Effector CD8-positive, alpha-beta T cell (primary cell): ENCODE data around the gene B3GAT3.
A peak's percentile ranks its signal among the peaks of the same experiment; 100 is the strongest.
"Not testable (repeated sequence)": the region's sequence is repeated elsewhere in the genome, so short reads cannot be mapped to it uniquely, and the experiment has no call there.

Source experiments
- DNase-seq: peaks from one replicate; lab custom pipeline; 2025; lab: John Stamatoyannopoulos, UW

B3GAT3 gene

DNA sequence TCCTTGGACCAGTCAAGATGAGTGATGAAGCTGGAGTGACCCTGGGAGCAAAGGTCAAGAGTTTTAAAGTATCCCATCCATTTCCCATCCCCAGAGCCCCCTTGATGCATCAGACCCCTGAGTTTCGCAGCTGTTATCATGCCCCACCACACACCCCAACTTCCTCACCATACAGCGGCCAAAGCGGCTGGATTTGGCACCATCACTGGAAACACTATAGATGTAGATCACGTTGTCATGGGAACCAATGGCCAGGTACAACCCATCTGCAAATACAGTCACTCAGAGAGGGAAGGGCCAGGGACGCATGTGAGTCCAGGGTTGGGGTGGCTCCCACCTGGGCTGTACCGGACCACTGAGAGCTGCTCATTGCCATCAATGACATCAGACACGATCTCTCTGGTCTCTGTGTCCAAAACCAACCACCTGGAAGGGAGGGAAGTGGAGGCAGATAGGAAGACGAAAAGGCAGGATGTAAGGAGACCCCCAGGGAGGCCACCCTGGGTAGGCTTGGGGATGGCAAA is 17.9 kb downstream of the B3GAT3 start:
- no peak for DNase-seq

- no peak for DNase-seq
These were observed 18.7 kb downstream of the B3GAT3 start for GRCh38 chr11:62603072-62603408.

DNA sequence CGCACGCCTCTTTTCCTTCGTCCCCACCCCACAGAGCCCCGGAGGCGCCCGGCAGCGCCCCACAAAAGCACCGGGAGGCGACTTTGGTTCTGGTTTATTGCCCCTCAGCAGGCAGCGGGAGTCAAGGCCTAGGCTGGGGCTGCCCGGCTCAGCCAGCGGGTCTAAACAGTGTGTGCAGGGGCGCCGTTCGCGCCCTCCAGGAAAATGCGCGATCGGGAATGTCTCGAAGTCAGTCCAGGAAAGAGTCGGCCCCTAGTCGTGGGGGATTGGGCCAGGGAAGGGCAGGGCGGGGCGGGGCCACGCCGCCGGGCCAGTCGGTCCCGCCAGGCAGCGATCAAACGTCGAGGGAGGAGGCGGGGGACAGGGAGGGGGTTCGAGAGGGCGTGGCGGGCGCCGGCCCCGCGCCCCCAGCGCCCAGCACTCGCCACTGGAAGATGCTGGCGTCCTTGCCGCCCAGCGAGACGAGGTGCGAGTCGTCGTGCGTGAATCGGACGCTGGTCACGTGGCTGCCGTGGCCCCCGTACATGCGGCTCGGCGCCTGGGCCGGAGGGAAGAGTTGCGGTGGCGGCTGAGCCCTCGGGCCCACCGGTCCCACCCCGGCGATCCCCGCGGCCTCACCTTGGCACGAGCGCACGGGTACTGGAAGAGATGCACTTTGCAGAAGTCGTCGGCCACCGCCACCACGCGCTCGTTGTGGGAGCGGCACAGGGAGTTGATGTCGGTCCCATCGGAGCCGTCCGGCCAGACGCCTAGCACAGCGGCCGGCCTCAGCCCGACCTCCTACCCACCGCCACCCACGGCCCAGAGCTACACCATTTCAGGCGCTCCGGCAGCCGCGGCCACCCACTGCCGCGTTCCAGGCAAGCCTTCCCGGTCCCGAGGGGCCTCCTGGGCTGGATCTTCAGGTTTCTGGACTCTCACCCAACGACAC is 19.4 kb downstream of the B3GAT3 start:
- peak; percentile 51 for DNase-seq

- DNase-seq: peak; percentile 98
These were observed 20.2 kb downstream of the B3GAT3 start, which contains the start of gene MTA2 for GRCh38 chr11:62601372-62602140. Gene MTA2, minus strand, starts transcription at chr11:62601865. Its CDS starts 415 bp downstream, at chr11:62601450.

- DNase-seq: peak; percentile 38
These were observed 20.7 kb downstream of the B3GAT3 start for GRCh38 chr11:62601122-62601371.

GRCh38 chr11:62600367-62601121 is 21.2 kb downstream of the B3GAT3 start:
- DNase-seq: no peak

DNA sequence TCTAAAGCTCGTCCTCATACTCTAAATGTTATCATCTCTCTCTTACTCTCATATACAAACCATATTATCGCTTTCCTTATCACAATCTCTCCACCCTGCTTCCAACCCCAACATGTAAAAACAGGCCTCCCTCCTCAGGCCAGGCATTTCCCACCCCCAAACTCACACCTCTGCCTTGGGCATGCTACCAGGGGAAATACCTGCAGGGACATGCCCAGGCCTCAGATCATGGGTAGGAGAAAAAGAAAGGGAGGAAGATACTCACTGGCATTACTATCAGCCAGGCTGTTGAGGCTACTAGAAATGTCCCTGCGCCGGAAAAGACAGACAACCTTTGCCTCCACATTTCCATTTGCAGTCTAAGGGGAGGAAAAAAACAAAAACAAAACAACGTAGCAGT is 21.9 kb downstream of the B3GAT3 start:
- no peak for DNase-seq

DNA sequence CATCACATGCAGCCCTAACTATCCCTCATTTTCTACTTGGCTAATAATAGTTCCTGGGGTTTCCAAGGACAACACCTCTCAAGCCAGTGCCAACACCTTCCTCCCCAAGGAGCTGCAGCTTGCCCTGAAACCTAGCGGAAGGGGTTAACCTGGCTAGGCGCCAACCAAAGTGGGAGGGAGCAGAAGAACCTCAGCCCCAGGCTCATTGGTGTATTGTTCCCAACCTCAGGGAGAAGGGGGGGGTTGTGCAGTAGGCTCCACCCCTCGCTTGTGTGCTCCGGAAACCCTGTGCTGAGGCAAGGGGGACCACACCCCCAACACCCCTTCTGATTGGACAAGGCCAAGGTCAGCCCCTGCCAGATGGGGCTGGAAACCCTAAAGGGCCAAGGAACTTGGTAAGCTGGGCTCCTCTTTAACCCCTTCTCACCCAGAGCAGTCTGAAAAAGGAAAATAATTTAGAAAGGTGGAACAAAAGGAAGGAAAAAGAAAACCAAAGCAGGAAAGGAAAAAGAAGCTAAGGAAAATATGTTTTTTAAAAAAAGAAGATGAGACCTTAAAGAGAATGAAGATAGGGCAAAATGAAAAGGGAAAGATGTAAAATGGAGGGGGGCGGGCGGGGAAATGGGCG is 22.6 kb downstream of the B3GAT3 start:
- DNase-seq: peak; percentile 90

- DNase-seq: no peak
These were observed 26.7 kb downstream of the B3GAT3 start for GRCh38 chr11:62595124-62595523.

GRCh38 chr11:62593434-62594044 is 28.2 kb downstream of the B3GAT3 start:
- peak; percentile 57 for DNase-seq

DNA sequence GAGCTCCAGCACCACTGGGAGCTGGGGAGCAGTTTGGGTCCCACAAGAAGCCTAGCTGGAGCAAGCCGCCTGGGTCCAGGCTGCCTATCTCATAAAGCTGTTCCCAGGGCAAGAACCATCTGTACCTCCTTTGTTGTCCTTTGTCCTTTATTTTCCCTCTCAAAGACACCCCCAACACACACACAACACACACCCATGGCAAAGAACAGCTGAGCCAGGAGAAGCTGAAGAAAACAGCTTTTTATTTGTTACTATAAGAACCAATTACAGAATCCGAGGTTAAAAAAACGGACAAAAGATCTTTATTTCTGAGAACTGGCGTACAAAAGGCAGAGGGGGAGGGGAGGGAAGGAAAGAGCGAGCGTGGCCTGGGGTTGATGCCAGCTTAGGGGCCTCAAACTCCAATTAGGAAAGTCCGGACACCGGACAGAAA is 28.8 kb downstream of the B3GAT3 start:
- DNase-seq: no peak

DNA sequence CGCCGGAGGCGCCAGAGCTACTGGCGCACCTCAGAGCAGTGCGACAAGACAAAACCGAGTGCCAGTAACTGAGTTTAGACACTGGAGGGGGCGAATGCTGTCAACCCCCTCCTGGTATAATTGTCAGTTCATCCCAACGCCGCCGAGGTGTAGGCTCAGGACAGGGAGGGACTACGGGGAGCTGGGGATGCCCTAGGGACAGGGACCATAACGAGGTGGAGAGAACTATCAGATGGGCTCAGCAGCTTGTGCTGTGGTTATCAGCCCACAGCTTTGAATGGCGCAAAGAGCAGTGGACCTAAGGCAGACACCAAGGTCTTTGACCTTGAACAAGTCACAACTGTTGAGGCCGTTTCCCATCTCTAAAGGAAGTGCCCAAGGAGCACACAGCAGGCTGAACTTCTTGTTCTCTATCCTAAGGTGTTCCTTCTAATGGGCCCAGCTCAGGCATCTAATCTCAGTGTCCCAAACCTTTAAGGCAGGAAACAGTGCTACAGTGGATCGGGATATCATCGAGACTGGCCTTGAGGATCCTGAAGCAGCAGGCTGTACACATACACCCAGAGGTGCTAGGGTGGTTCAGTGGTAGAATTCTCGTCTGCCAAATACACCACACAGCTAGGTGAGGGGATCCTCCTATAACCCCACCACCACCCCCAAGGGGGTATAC is 29.5 kb downstream of the B3GAT3 start:
- DNase-seq: no peak

DNA sequence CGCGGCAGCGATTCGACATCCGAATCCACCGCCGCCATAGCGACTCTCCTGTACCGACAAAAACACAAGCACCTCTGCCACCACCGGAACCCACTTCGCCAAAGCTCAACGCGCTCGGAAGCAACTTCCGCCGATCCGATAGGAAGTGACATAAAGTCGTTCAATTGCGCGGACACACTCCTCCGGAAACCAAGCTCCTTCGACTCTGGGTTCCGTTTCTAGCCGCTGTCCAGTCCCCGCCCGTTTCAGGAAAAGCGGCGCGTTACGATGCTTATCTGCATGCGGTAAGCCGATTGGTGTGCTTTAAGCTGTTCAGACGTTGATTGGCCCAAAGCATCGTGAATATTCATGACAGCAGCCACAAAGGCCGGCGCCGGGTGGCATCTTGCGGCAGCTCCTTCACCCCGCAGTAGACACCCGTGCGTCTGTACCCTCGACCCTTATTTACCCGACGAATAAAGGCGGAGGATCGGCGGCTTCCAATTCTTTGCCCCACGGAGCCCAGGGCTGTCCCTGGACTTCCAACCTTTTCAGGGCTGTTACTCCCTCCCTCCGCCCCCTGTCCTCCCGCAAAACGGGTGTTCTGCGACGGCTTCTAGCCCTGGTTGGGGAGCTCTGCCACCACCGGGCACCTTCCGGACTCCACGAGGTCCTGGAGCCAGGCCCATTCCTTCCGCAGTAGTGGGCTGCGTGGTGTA is 30.2 kb downstream of the B3GAT3 start, which contains the start of gene TUT1:
Gene TUT1 (minus strand): TSS at position 76 of the 698 bp plus-strand sequence. CDS start 38 bp downstream, at position 38.
- DNase-seq: peak; percentile 93

DNA sequence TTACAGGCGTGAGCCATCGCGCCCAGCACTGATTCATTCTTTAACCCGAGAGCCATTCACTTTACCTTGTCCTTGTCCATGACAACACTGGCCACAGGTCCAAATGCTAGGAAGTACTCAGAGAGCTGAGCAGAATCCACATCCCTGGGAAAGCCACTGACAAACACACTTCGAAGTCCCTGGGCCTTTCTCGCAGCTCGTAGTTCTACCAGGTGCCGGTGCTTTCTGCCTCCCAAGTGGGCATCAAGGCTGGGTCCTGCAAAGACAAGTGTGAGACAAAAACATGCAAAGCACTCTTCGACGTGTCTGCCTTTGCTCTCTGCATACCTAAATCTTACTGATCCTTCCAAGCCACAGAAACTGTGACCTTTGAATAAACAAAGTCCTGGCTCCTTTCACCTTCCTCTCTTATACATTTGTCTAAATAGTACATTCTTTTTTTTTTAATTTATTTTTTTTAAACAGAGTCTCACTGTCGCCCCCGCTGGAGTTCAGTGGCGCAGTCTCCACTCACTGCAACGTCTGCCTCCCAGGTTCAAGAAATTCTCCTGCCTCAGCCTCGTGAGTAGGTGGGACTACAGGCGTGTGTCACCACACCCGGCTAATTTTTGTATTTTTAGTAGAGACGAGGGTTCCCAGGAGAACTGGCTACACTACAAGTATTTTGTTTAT is 32.7 kb downstream of the B3GAT3 start:
- DNase-seq: no peak

DNA sequence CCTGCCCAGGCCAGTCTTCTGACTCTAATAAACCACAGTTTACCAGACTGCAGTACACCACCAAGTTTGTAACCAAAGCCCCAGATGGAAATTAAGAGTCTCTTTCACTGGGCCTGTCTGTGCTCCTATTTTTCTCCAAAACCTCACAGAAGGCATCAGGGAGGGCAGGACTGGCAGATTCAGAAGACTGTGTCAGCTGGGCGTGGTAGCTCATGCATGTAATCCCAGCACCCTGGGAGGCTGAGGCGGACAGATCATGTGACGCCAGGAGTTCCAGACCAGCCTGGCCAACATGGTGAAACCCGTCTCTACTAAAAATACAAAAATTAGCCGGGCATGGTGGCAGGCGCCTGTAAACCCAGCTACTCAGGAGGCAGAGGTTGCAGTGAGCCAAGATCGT is 36.4 kb downstream of the B3GAT3 start:
- not testable (repeated sequence) for DNase-seq

GRCh38 chr11:62581735-62582134 is 40.1 kb downstream of the B3GAT3 start:
- DNase-seq: not testable (repeated sequence)

- DNase-seq: no peak
These were observed 40.6 kb downstream of the B3GAT3 start for GRCh38 chr11:62580959-62581715.

GRCh38 chr11:62579252-62579651 is 42.5 kb downstream of the B3GAT3 start:
- no peak for DNase-seq

DNA sequence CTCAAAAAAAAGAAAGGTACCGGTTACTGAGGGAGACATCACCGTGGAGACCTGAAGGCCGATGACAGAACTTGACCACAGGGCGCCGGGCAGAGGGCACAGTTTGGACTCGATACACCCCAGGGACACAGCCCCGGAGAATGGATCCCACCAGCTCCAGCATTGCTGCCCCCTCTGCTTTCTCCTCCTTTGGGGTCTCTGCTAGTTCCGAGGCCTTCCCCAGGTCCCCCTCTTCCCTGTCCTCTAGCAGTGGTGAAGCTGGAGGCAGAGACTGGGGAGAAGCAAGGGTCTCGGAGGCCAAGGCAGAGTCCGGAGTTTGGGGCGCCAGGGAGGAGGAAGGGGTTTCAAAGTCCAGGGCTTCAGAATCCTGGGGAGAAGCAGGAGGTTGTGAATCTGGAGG is 43.2 kb downstream of the B3GAT3 start:
- no peak for DNase-seq
